Stomach (tissue), 4 donors: ENCODE measurements around the gene ADGRG7.

Source experiments
- POLR2A ChIP-seq, 4 donors: fragments of 450-650 bp; IDR thresholded peaks; one replicate each; pipeline ENCODE4 v1.6.1; 2016; ENCODE audit warnings: antibody characterized with exemption in 4 of 4, control low read depth in 2 of 4, mild to moderate bottlenecking in 1 of 4, moderate library complexity in 1 of 4
- POLR2AphosphoS5 ChIP-seq, 3 donors: sonication (generic); formaldehyde crosslinking; IDR thresholded peaks; one replicate each; pipeline ENCODE4 v1.6.1; 2016; ENCODE audit warnings: antibody characterized with exemption in 3 of 3
- TF ChIP-seq, protein P1 (sequence below), 7 experiments: fragments of 450-650 bp in 4 of 7; fragments of 200-600 bp in 3 of 7; sonication (generic) in 3 of 7; IDR thresholded peaks; one replicate each; pipeline ENCODE4 v1.5.1; 2016 to 2019; ENCODE audit warnings: antibody characterized with exemption in 7 of 7, control low read depth in 2 of 7, mild to moderate bottlenecking in 1 of 7

DNA sequence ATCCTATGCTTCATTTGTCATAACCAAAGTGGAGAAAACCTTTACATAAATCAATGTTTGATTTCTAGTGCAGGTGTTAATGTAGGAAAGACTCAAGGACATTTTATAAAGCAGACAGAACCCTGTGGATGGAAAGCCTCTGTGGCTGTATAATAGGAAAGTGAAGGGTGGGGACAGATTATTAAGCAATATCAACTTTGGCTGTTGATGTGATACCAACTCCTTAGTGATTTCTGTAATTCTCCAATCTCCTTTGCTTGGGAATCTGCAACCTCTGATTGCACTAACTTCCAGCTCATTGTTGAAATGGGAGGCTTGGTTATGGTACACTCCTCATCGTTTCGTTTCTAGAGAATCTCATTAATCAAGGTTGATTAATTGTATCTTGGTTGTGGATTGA is 29.3 kb upstream of the ADGRG7 start:
- TF ChIP-seq POLR2A (IDR thresholded peaks at IDR 0.05) (no peak), POLR2AphosphoS5 (IDR thresholded peaks at IDR 0.05) (no peak)
- TF ChIP-seq, protein P1, sequence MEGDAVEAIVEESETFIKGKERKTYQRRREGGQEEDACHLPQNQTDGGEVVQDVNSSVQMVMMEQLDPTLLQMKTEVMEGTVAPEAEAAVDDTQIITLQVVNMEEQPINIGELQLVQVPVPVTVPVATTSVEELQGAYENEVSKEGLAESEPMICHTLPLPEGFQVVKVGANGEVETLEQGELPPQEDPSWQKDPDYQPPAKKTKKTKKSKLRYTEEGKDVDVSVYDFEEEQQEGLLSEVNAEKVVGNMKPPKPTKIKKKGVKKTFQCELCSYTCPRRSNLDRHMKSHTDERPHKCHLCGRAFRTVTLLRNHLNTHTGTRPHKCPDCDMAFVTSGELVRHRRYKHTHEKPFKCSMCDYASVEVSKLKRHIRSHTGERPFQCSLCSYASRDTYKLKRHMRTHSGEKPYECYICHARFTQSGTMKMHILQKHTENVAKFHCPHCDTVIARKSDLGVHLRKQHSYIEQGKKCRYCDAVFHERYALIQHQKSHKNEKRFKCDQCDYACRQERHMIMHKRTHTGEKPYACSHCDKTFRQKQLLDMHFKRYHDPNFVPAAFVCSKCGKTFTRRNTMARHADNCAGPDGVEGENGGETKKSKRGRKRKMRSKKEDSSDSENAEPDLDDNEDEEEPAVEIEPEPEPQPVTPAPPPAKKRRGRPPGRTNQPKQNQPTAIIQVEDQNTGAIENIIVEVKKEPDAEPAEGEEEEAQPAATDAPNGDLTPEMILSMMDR (IDR thresholded peaks at IDR 0.05) = no peak
